Measurements from ENCODE around the gene LAMC3.

DNA sequence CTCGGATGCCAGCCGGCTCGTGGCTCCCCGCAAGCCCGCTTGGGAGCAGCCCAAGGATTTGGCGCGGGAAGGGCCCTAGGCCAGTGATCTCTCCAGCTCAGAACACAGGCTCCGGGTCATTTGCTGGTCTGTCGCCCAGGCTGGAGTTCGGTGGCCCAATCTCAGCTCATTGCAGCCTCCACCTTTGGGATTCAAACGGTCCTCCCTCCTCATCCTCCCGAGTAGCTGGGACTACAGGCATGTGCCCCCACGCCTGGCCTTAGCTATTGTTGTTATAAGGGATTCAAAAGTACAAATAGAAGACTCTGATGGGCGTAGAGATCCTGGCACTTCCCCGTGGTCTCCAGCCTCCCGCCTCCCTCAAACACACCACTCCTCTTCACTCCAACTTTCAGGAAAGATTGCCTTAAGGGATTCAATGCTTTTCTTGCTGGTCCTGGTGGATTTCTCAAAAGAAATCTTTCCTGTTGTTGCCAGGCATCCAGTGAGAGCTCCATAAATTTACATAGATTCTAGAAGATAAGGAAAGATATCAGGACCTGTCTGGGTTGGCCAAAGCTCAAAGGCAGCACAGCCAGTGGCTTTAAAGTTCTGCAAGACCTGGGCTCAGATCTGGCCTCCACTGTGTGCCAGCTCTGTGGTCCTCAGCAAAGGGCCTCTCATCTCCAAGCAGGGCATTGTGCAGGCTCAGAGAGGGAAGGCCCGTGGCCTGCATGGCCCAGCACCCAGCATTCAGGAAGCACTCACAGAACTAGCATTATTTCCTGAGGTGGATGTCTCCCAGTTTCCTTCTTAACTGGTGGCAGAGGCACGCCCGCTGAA, 88.4 kb downstream of the LAMC3 start:
- TF ChIP-seq, protein P1, sequence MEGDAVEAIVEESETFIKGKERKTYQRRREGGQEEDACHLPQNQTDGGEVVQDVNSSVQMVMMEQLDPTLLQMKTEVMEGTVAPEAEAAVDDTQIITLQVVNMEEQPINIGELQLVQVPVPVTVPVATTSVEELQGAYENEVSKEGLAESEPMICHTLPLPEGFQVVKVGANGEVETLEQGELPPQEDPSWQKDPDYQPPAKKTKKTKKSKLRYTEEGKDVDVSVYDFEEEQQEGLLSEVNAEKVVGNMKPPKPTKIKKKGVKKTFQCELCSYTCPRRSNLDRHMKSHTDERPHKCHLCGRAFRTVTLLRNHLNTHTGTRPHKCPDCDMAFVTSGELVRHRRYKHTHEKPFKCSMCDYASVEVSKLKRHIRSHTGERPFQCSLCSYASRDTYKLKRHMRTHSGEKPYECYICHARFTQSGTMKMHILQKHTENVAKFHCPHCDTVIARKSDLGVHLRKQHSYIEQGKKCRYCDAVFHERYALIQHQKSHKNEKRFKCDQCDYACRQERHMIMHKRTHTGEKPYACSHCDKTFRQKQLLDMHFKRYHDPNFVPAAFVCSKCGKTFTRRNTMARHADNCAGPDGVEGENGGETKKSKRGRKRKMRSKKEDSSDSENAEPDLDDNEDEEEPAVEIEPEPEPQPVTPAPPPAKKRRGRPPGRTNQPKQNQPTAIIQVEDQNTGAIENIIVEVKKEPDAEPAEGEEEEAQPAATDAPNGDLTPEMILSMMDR (IDR thresholded peaks at IDR 0.05) = no peak
- TF ChIP-seq POLR2A (IDR thresholded peaks at IDR 0.05) = no peak

All from breast epithelium (tissue), 3 donors.